ENCODE measurements around the gene MRPS34.

The MRPS34 gene

GRCh38 chr16:1791256-1791942 lies 18.5 kb upstream of the MRPS34 start:
- TF ChIP-seq GATA1 (IDR thresholded peaks at IDR 0.05; ENCODE audit: low read depth, low read length) (no peak), POLR2A (IDR thresholded peaks at IDR 0.05; ENCODE audit: low read length) (no peak)
- no peak for DNase-seq

- no peak for DNase-seq
- TF ChIP-seq GATA1 (IDR thresholded peaks at IDR 0.05; ENCODE audit: low read depth, low read length), result no peak
- no peak for TF ChIP-seq POLR2A (IDR thresholded peaks at IDR 0.05; ENCODE audit: low read length)
Measured at GRCh38 chr16:1790611-1791255, 17.8 kb upstream of the MRPS34 start.

GRCh38 chr16:1790261-1790610 lies 17.3 kb upstream of the MRPS34 start:
- TF ChIP-seq GATA1 (IDR thresholded peaks at IDR 0.05; ENCODE audit: low read depth, low read length), result no peak
- TF ChIP-seq POLR2A (IDR thresholded peaks at IDR 0.05; ENCODE audit: low read length), result no peak
- DNase-seq, result no peak

GRCh38 chr16:1789643-1790045 lies 16.7 kb upstream of the MRPS34 start:
- no peak for DNase-seq
- TF ChIP-seq GATA1 (IDR thresholded peaks at IDR 0.05; ENCODE audit: low read depth, low read length) (no peak), POLR2A (IDR thresholded peaks at IDR 0.05; ENCODE audit: low read length) (no peak)

GRCh38 chr16:1788708-1789100 lies 15.8 kb upstream of the MRPS34 start:
- no peak for TF ChIP-seq GATA1 (IDR thresholded peaks at IDR 0.05; ENCODE audit: low read depth, low read length)
- no peak for TF ChIP-seq POLR2A (IDR thresholded peaks at IDR 0.05; ENCODE audit: low read length)
- no peak for DNase-seq

- no peak for DNase-seq
- no peak for TF ChIP-seq POLR2A (IDR thresholded peaks at IDR 0.05; ENCODE audit: low read length)
Measured at GRCh38 chr16:1788095-1788707, 15.3 kb upstream of the MRPS34 start.

GRCh38 chr16:1787322-1788094 lies 14.6 kb upstream of the MRPS34 start:
- TF ChIP-seq POLR2A (IDR thresholded peaks at IDR 0.05; ENCODE audit: low read length) (no peak), GATA1 (IDR thresholded peaks at IDR 0.05; ENCODE audit: low read depth, low read length) (no peak)

GRCh38 chr16:1787056-1787321 lies 14.1 kb upstream of the MRPS34 start:
- DNase-seq, result no peak
- TF ChIP-seq POLR2A (IDR thresholded peaks at IDR 0.05; ENCODE audit: low read length) (no peak), GATA1 (IDR thresholded peaks at IDR 0.05; ENCODE audit: low read depth, low read length) (no peak)

More at GRCh38 chr16:1787322-1788094, 14.6 kb upstream of the MRPS34 start:
- DNase-seq, result no peak

- no peak for DNase-seq
- TF ChIP-seq GATA1 (IDR thresholded peaks at IDR 0.05; ENCODE audit: low read depth, low read length) (no peak), POLR2A (IDR thresholded peaks at IDR 0.05; ENCODE audit: low read length) (no peak)
Measured at GRCh38 chr16:1786242-1787055, 13.5 kb upstream of the MRPS34 start.

GRCh38 chr16:1785846-1786170 lies 12.9 kb upstream of the MRPS34 start:
- TF ChIP-seq GATA1 (IDR thresholded peaks at IDR 0.05; ENCODE audit: low read depth, low read length) (no peak), POLR2A (IDR thresholded peaks at IDR 0.05; ENCODE audit: low read length) (no peak)
- no peak for DNase-seq

GRCh38 chr16:1784977-1785845 lies 12.3 kb upstream of the MRPS34 start:
- no peak for DNase-seq
- TF ChIP-seq GATA1 (IDR thresholded peaks at IDR 0.05; ENCODE audit: low read depth, low read length), result no peak
- TF ChIP-seq POLR2A (IDR thresholded peaks at IDR 0.05; ENCODE audit: low read length), result no peak

GRCh38 chr16:1782408-1783264 lies 9.7 kb upstream of the MRPS34 start, which contains the start of the genes NUBP2 and SPSB3:
TSS of gene NUBP2 (plus strand) at chr16:1782960. CDS start at chr16:1783021, 61 bp downstream.
TSS of gene SPSB3 (minus strand) at chr16:1782571. CDS start at chr16:1781483, 1,088 bp downstream.
- DNase-seq, result peak; percentile 100
- TF ChIP-seq GATA1 (IDR thresholded peaks at IDR 0.05; ENCODE audit: low read depth, low read length), result no peak
- TF ChIP-seq POLR2A (IDR thresholded peaks at IDR 0.05; ENCODE audit: low read length), result peak; percentile 70

All from erythroblast (primary cell).